Astrocyte (in vitro differentiated cells and primary cell): ENCODE results near the gene FAM47E. TPM values are rescaled to one million over a fixed set of nuclear protein-coding genes. Genes with fewer than 3 reads are reported as not detected.
"Not testable (repeated sequence)": the region's sequence is repeated elsewhere in the genome, so short reads cannot be mapped to it uniquely, and the experiment has no call there.

ENCODE experiments used
- DNase-seq: peaks from one replicate; pipeline ENCODE4 v3.0.0-alpha.2; 2010; ENCODE audit warnings: low read depth
- FAIRE-seq: peaks from 2 replicates; lab custom pipeline; 2011; peaks lifted over from hg19 to GRCh38; lab: Jason Lieb, UNC
- H2AFZ ChIP-seq: 2 replicates; pipeline ENCODE4 v1.6.0; 2012; ENCODE audit warnings: low read depth, low read length, inconsistent platforms
- H3K27ac ChIP-seq: 2 replicates; pipeline ENCODE4 v1.5.1; 2011; ENCODE audit warnings: low read depth, low read length, inconsistent platforms
- H3K27me3 ChIP-seq: 2 replicates; pipeline ENCODE4 v1.6.0; 2011; ENCODE audit warnings: low read length, inconsistent platforms; ENCODE audit not compliant: insufficient read depth
- H3K36me3 ChIP-seq: 2 replicates; pipeline ENCODE4 v1.5.1; 2011; ENCODE audit warnings: low read length, inconsistent platforms; ENCODE audit not compliant: insufficient read depth
- H3K4me1 ChIP-seq: 2 replicates; pipeline ENCODE4 v1.5.1; 2011; ENCODE audit warnings: low read length, inconsistent platforms; ENCODE audit not compliant: insufficient read depth
- H3K4me2 ChIP-seq: 2 replicates; pipeline ENCODE4 v1.6.0; 2012; ENCODE audit warnings: low read length, inconsistent platforms
- H3K4me3 ChIP-seq: 2 replicates; pipeline ENCODE4 v1.5.1; 2011; ENCODE audit warnings: low read depth, mild to moderate bottlenecking, low read length, inconsistent platforms; ENCODE audit not compliant: insufficient read depth
- H3K79me2 ChIP-seq: 2 replicates; pipeline ENCODE4 v1.6.0; 2012; ENCODE audit warnings: mild to moderate bottlenecking, low read length, inconsistent platforms; ENCODE audit not compliant: insufficient read depth
- H3K9ac ChIP-seq: 2 replicates; pipeline ENCODE4 v1.6.0; 2012; ENCODE audit warnings: mild to moderate bottlenecking, low read length, inconsistent platforms
- H3K9me3 ChIP-seq: 2 replicates; pipeline ENCODE4 v1.5.1; 2012; ENCODE audit warnings: low read depth, mild to moderate bottlenecking, low read length, inconsistent platforms; ENCODE audit not compliant: insufficient read depth
- H4K20me1 ChIP-seq: 2 replicates; pipeline ENCODE4 v1.6.0; 2012; ENCODE audit warnings: low read length, inconsistent platforms; ENCODE audit not compliant: insufficient read depth
- H3K27ac Mint-ChIP-seq: one replicate; pipeline ENCODE4 v1.8.0; 2021; ENCODE audit warnings: mild to moderate bottlenecking, mixed read lengths; ENCODE audit not compliant: unreplicated experiment
- H3K27me3 Mint-ChIP-seq: one replicate; pipeline ENCODE4 v1.8.0; 2021; ENCODE audit warnings: low read depth, mixed read lengths; ENCODE audit not compliant: unreplicated experiment
- H3K36me3 Mint-ChIP-seq: one replicate; pipeline ENCODE4 v1.8.0; 2021; ENCODE audit warnings: low read depth, mixed read lengths; ENCODE audit not compliant: unreplicated experiment
- H3K4me1 Mint-ChIP-seq: one replicate; pipeline ENCODE4 v1.8.0; 2021; ENCODE audit warnings: low read depth, mixed read lengths; ENCODE audit not compliant: unreplicated experiment
- H3K4me3 Mint-ChIP-seq: one replicate; pipeline ENCODE4 v1.8.0; 2021; ENCODE audit warnings: mild to moderate bottlenecking, moderate library complexity, mixed read lengths; ENCODE audit not compliant: unreplicated experiment
- H3K9me3 Mint-ChIP-seq: one replicate; pipeline ENCODE4 v1.8.0; 2021; ENCODE audit warnings: mild to moderate bottlenecking, mixed read lengths; ENCODE audit not compliant: unreplicated experiment
- EZH2 ChIP-seq: IDR thresholded peaks from 2 replicates; pipeline ENCODE4 v1.6.1; 2012; ENCODE audit warnings: mild to moderate bottlenecking, low read length, inconsistent platforms; ENCODE audit not compliant: insufficient read depth
- total RNA-seq: library from RNA; stranded (reverse); gene quantifications from 2 replicates; pipeline ENCODE4 v1.2.1, GENCODE V29; 2021
- TF ChIP-seq, protein P1 (sequence below): IDR thresholded peaks from 2 replicates; pipeline ENCODE4 v1.5.1; 2011; ENCODE audit warnings: low read depth, mild to moderate bottlenecking, inconsistent platforms, low read length, moderate library complexity; ENCODE audit not compliant: insufficient read depth

Gene FAM47E
- total RNA-seq, 1 donor from 2014 or later = 0.54 TPM

DNA sequence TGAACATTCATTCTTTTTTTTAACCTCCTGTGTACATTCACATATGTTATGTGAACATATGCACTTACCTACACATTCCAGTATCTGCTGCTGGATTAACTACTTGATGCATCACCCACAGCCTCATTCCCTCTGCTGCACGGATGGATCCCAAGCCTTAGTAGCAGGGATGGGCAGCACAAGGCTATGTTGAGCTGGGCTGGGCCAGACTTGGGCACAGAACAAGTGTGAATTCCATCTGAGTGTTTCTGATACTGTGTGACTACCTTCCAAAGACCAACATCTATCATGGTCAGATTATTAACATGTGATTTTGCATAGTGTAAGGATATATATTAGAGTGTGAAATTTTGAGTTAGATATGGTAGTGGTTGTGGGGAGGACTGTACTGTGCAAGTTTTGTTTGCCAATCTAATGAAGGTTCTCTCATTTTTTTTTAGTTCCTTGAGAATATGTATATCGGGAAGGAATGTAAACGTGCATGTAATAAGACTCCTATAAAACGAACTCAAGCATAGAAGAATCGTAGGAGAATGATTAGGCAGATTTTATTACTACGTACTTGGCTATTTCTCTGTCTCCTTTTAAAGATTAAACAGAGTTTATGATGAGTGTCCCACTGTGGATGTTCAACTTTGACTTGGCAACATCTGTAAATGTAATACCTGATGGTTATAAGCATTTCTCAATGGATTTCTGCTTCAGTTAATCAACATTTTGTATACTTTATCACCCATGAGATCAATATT lies 31.6 kb downstream of the FAM47E start:
- Histone ChIP-seq H3K4me2 (no peak overlapping the region), H3K9ac (no peak overlapping the region), H4K20me1 (no peaks in the 10 kb centered on the region), H3K4me3 (no peak overlapping the region), H3K4me1 (no peaks in the 10 kb centered on the region), H2AFZ (no peak overlapping the region), H3K27ac (no peak overlapping the region), H3K79me2 (no peaks in the 10 kb centered on the region), H3K9me3 (no peaks in the 10 kb centered on the region), H3K27me3 (peaks cover 3% of the 10 kb centered on the region), H3K36me3 (no peaks in the 10 kb centered on the region)
- H3K27ac Mint-ChIP-seq = no peak overlapping the region
- FAIRE-seq = no peak
- H3K4me3 Mint-ChIP-seq = no peak overlapping the region
- no peaks in the 10 kb centered on the region for H3K36me3 Mint-ChIP-seq
- no peak for TF ChIP-seq EZH2
- TF ChIP-seq, protein P1, sequence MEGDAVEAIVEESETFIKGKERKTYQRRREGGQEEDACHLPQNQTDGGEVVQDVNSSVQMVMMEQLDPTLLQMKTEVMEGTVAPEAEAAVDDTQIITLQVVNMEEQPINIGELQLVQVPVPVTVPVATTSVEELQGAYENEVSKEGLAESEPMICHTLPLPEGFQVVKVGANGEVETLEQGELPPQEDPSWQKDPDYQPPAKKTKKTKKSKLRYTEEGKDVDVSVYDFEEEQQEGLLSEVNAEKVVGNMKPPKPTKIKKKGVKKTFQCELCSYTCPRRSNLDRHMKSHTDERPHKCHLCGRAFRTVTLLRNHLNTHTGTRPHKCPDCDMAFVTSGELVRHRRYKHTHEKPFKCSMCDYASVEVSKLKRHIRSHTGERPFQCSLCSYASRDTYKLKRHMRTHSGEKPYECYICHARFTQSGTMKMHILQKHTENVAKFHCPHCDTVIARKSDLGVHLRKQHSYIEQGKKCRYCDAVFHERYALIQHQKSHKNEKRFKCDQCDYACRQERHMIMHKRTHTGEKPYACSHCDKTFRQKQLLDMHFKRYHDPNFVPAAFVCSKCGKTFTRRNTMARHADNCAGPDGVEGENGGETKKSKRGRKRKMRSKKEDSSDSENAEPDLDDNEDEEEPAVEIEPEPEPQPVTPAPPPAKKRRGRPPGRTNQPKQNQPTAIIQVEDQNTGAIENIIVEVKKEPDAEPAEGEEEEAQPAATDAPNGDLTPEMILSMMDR = no peak
- H3K4me1 Mint-ChIP-seq = no peaks in the 10 kb centered on the region
- no peak for DNase-seq
- peaks cover 13% of the 10 kb centered on the region for H3K9me3 Mint-ChIP-seq
- H3K27me3 Mint-ChIP-seq = peaks cover 5% of the 10 kb centered on the region

DNA sequence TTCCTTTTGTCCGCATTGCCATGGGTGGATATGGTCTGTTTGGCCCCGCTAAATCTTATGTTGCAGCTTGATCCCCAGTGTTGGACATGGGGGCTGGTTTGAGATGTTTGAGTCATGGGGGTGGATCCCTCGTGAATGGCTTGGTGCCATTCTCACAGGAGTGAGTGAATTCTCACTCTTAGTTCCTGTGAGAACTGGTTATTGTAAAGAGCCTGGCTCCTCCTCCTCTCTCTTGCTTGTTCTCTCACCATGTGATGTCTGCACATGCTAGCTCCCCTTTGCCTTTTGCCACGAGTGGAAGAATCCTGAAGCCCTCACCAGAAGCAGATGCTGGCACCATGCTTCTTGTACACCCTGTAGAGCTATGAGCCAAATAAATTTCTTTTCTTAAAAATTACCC lies 32.4 kb downstream of the FAM47E start:
- Histone ChIP-seq H3K79me2 (no peaks in the 10 kb centered on the region), H3K27me3 (no peaks in the 10 kb centered on the region), H3K4me1 (no peaks in the 10 kb centered on the region), H3K27ac (no peak overlapping the region), H3K9me3 (no peaks in the 10 kb centered on the region), H3K9ac (no peak overlapping the region), H2AFZ (no peak overlapping the region), H3K4me3 (no peak overlapping the region), H3K4me2 (no peak overlapping the region), H4K20me1 (no peaks in the 10 kb centered on the region), H3K36me3 (no peaks in the 10 kb centered on the region)
- no peak for TF ChIP-seq EZH2
- peaks cover 13% of the 10 kb centered on the region for H3K9me3 Mint-ChIP-seq
- H3K4me3 Mint-ChIP-seq = no peak overlapping the region
- H3K36me3 Mint-ChIP-seq = no peaks in the 10 kb centered on the region
- H3K27ac Mint-ChIP-seq = no peak overlapping the region
- DNase-seq (no peak), FAIRE-seq (no peak)
- peaks cover 6% of the 10 kb centered on the region for H3K27me3 Mint-ChIP-seq
- H3K4me1 Mint-ChIP-seq = no peaks in the 10 kb centered on the region

DNA sequence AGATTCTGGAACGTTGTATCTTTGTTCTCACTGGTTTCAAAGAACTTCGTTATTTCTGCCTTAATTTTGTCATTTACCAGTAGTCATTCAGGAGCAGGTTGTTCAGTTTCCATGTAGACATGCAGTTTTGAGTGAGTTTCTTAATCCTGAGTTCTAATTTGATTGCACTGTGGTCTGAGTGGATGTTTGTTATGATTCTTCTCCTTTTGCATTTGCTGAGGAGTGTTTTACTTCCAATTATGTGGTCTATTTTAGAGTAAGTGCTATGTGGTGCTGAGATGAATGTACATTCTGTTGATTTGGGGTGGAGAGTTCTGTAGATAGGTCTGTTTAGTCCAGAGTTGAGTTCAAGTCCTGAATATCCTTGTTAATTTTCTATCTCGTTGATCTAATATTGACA lies 36.3 kb downstream of the FAM47E start:
- not testable (repeated sequence) for H3K9ac ChIP-seq, H3K4me2 ChIP-seq, DNase-seq, H3K4me3 Mint-ChIP-seq, FAIRE-seq, H3K79me2 ChIP-seq, H4K20me1 ChIP-seq, H3K27me3 ChIP-seq, H3K4me1 Mint-ChIP-seq, H3K36me3 ChIP-seq, H3K27ac ChIP-seq, H3K4me3 ChIP-seq, H3K9me3 ChIP-seq, H3K4me1 ChIP-seq, H3K27me3 Mint-ChIP-seq, H3K36me3 Mint-ChIP-seq, H2AFZ ChIP-seq, H3K27ac Mint-ChIP-seq
- peaks cover 13% of the 10 kb centered on the region for H3K9me3 Mint-ChIP-seq
